T-helper 17 cell (primary cell): ENCODE data around the gene SLC6A17. TPM values are rescaled to one million over a fixed set of nuclear protein-coding genes. Genes with fewer than 3 reads are reported as not detected.
A peak's percentile ranks its signal among the peaks of the same experiment; 100 is the strongest.

Experiments used
- ATAC-seq: fragments of 150-1000 bp; cut with Tn5 transposase; 2 replicates; pipeline ENCODE4 v1.10.0; 2021; ENCODE audit warnings: mild to moderate bottlenecking, moderate library complexity
- DNase-seq, 3 donors: peaks; one replicate each; pipeline versions ENCODE4 v3.0.0 to v3.0.0-alpha.2; 2020 to 2021
- H3K9me3 ChIP-seq: one replicate; pipeline ENCODE4 v1.7.0; 2013; ENCODE audit warnings: low read length, mild to moderate bottlenecking; ENCODE audit not compliant: control insufficient read depth, poor library complexity, severe bottlenecking
- H3K27ac Mint-ChIP-seq: one replicate; pipeline ENCODE4 v1.8.0; 2022; ENCODE audit warnings: mild to moderate bottlenecking, moderate library complexity, mixed read lengths
- H3K27me3 Mint-ChIP-seq: one replicate; pipeline ENCODE4 v1.8.0; 2022; ENCODE audit warnings: mixed read lengths
- H3K36me3 Mint-ChIP-seq: one replicate; pipeline ENCODE4 v1.8.0; 2022; ENCODE audit warnings: low read depth, mixed read lengths
- H3K4me1 Mint-ChIP-seq: one replicate; pipeline ENCODE4 v1.8.0; 2022; ENCODE audit warnings: mild to moderate bottlenecking, mixed read lengths
- H3K4me3 Mint-ChIP-seq: one replicate; pipeline ENCODE4 v1.8.0; 2022; ENCODE audit warnings: mild to moderate bottlenecking, moderate library complexity, mixed read lengths
- total RNA-seq, 4 donors: library from RNA in 2 of 4; stranded (reverse) in 2 of 4; gene quantifications; one replicate each; pipeline ENCODE4 v1.2.3 and lab custom pipeline; 2022 to 2026

Gene SLC6A17
- total RNA-seq, 2 donors from 2014 or later = not detected

GRCh38 chr1:110242062-110242461, 91.8 kb downstream of the SLC6A17 start:
- H3K9me3 ChIP-seq = no peaks in the 10 kb centered on the region
- ATAC-seq = no peak
- DNase-seq = no peak
- no peak overlapping the region for H3K27ac Mint-ChIP-seq
- peaks cover 5% of the 10 kb centered on the region for H3K36me3 Mint-ChIP-seq
- no peak overlapping the region for H3K4me3 Mint-ChIP-seq
- H3K27me3 Mint-ChIP-seq = no peaks in the 10 kb centered on the region
- H3K4me1 Mint-ChIP-seq = peaks cover 12% of the 10 kb centered on the region

GRCh38 chr1:110242731-110243130, 92.4 kb downstream of the SLC6A17 start:
- ATAC-seq (no peak), DNase-seq (no peak)
- no peaks in the 10 kb centered on the region for H3K9me3 ChIP-seq
- Mint-ChIP-seq H3K27me3 (no peaks in the 10 kb centered on the region), H3K27ac (peak overlapping the region; percentile 63), H3K4me3 (no peak overlapping the region), H3K4me1 (peaks cover 12% of the 10 kb centered on the region), H3K36me3 (peaks cover 5% of the 10 kb centered on the region)

- DNase-seq (no peak), ATAC-seq (no peak)
- Mint-ChIP-seq H3K36me3 (peaks cover 5% of the 10 kb centered on the region), H3K27ac (peak overlapping the region; percentile 63), H3K4me3 (no peak overlapping the region), H3K27me3 (no peaks in the 10 kb centered on the region), H3K4me1 (peaks cover 12% of the 10 kb centered on the region)
- no peaks in the 10 kb centered on the region for H3K9me3 ChIP-seq
These were observed 92.9 kb downstream of the SLC6A17 start for GRCh38 chr1:110243146-110243545.

GRCh38 chr1:110243574-110243973, 93.3 kb downstream of the SLC6A17 start:
- peaks cover 12% of the 10 kb centered on the region for H3K4me1 Mint-ChIP-seq
- DNase-seq = no peak
- no peaks in the 10 kb centered on the region for H3K27me3 Mint-ChIP-seq
- peak; percentile 54 for ATAC-seq
- no peak overlapping the region for H3K4me3 Mint-ChIP-seq
- H3K27ac Mint-ChIP-seq = peak overlapping the region; percentile 63
- H3K36me3 Mint-ChIP-seq = peaks cover 5% of the 10 kb centered on the region
- no peaks in the 10 kb centered on the region for H3K9me3 ChIP-seq

GRCh38 chr1:110245876-110246620, 95.8 kb downstream of the SLC6A17 start:
- H3K36me3 Mint-ChIP-seq = no peaks in the 10 kb centered on the region
- no peaks in the 10 kb centered on the region for H3K27me3 Mint-ChIP-seq
- H3K27ac Mint-ChIP-seq = no peak overlapping the region
- ATAC-seq (no peak), DNase-seq (no peak)
- H3K4me1 Mint-ChIP-seq = peaks cover 8% of the 10 kb centered on the region
- H3K9me3 ChIP-seq = no peaks in the 10 kb centered on the region
- no peak overlapping the region for H3K4me3 Mint-ChIP-seq

GRCh38 chr1:110248746-110249145, 98.5 kb downstream of the SLC6A17 start:
- no peak overlapping the region for H3K4me3 Mint-ChIP-seq
- no peaks in the 10 kb centered on the region for H3K9me3 ChIP-seq
- H3K4me1 Mint-ChIP-seq = peaks cover 4% of the 10 kb centered on the region
- peaks cover 3% of the 10 kb centered on the region for H3K36me3 Mint-ChIP-seq
- ATAC-seq (no peak), DNase-seq (no peak)
- H3K27me3 Mint-ChIP-seq = no peaks in the 10 kb centered on the region
- no peak overlapping the region for H3K27ac Mint-ChIP-seq

GRCh38 chr1:110249256-110249655, 99.0 kb downstream of the SLC6A17 start:
- Mint-ChIP-seq H3K36me3 (peaks cover 3% of the 10 kb centered on the region), H3K4me3 (no peak overlapping the region), H3K4me1 (peaks cover 4% of the 10 kb centered on the region), H3K27me3 (no peaks in the 10 kb centered on the region), H3K27ac (no peak overlapping the region)
- H3K9me3 ChIP-seq = no peaks in the 10 kb centered on the region
- no peak for DNase-seq
- no peak for ATAC-seq

- Mint-ChIP-seq H3K36me3 (peaks cover 3% of the 10 kb centered on the region), H3K27me3 (no peaks in the 10 kb centered on the region), H3K27ac (no peak overlapping the region), H3K4me3 (no peak overlapping the region), H3K4me1 (peaks cover 4% of the 10 kb centered on the region)
- no peak for DNase-seq
- H3K9me3 ChIP-seq = no peaks in the 10 kb centered on the region
- no peak for ATAC-seq
These were observed 99.7 kb downstream of the SLC6A17 start for GRCh38 chr1:110250008-110250407.

GRCh38 chr1:110250749-110251148, 100.5 kb downstream of the SLC6A17 start:
- no peaks in the 10 kb centered on the region for H3K9me3 ChIP-seq
- Mint-ChIP-seq H3K4me1 (peaks cover 7% of the 10 kb centered on the region), H3K27me3 (no peaks in the 10 kb centered on the region), H3K36me3 (peaks cover 3% of the 10 kb centered on the region), H3K4me3 (no peak overlapping the region), H3K27ac (no peak overlapping the region)
- ATAC-seq (no peak), DNase-seq (no peak)

Other genes starting within 250 kb of the SLC6A17 start
- 10 to 100 TPM; 15.4 to 20.3 TPM for gene CSF1, start 239.6 kb upstream of the SLC6A17 start, total RNA-seq
- 10 to 100 TPM; 16.5 to 21.3 TPM for gene AHCYL1, start 165.7 kb upstream of the SLC6A17 start, total RNA-seq
- 10 to 100 TPM; 70.1 to 86.8 TPM for gene STRIP1, start 115.9 kb upstream of the SLC6A17 start, total RNA-seq
- not detected for gene ALX3, start 79.8 kb upstream of the SLC6A17 start, total RNA-seq
- gene UBL4B, start 38.1 kb upstream of the SLC6A17 start, total RNA-seq = not detected
- gene KCNC4, start 59.8 kb downstream of the SLC6A17 start, total RNA-seq = 10 to 100 TPM; 12.2 to 14.7 TPM
- 10 to 100 TPM; 40.5 to 45.2 TPM for gene RBM15, start 188.9 kb downstream of the SLC6A17 start, total RNA-seq
- gene SLC16A4, start 240.5 kb downstream of the SLC6A17 start, total RNA-seq = under 1 TPM; 0.20 to 0.29 TPM